ENCODE measurements around the gene CHST8.
"Not testable (repeated sequence)": the region's sequence is repeated elsewhere in the genome, so short reads cannot be mapped to it uniquely, and the experiment has no call there.

Gene CHST8

DNA sequence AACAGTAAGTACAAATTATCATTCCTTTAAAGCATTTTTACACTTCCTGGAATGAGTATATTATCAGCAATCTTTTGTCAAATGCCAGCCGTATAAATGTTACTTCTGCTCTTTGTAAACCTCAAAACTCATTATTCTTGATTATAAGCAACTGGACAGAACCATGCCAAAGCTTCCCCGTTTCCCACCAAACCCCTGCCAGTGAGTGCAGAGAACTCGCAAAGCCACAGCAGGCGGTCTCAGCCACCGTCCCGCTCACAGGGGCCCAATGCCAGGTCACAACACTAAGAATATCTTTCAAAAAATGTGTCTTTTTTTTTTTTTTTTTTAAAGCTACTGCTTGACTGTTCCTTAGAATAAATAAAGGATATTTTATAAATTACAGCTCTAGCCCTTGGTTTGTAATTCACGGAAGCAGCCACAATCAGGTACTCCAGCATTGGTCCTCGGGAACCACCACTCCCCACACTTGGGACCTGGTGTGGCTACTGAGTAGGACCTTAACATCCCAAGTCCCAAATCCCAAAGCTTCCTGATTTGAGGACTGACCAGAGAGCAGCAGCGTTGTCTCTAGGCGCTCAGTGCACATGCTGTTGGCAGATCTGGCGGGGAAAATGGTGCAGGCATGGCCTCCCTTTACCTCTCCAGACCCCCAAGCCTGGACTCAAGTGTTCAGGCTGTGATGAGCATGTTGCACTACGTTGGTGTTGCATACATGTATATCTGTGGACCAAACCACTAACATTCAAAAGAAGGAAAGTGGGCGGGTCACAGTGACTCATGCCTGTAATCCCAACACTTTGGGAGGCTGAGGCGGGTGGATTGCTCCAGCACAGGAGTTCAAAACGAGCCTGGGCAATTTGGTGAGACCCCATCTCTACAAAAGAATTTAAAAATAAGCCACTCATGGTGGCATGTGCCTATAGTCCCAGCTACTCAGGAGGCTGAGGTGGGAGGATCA lies 193.9 kb downstream of the CHST8 start:
- Mint-ChIP-seq H3K9me3 (no peaks in the 10 kb centered on the region), H3K4me1 (peaks cover 8% of the 10 kb centered on the region)
- ATAC-seq (ENCODE audit: low read depth), result no peak

DNA sequence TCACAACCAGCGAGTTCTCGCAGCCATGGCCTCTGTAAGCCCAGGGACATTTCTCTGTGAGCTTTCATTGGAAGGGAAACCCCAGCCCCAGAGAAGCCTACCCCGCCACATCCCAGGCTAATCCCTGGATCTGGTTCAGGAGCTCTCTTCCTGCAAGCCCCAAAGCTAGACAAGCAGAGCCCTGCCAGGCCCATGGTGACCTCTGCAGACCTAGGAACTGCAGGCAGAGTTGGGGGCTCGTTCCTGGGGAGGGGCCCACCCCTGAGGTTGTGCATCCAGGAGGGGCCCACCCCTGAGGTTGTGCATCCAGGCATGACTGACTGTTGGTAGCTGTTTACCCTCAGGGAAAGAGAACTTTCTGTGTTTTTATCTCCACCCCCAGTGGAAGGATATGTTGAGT lies 196.7 kb downstream of the CHST8 start:
- no peak overlapping the region for H3K27ac Mint-ChIP-seq
- no peaks in the 10 kb centered on the region for H3K9me3 Mint-ChIP-seq
- H3K4me1 Mint-ChIP-seq, result peaks cover 8% of the 10 kb centered on the region
- DNase-seq (ENCODE audit: low spot score in 2 of 2) (no peak), ATAC-seq (ENCODE audit: low read depth) (no peak)
- no peaks in the 10 kb centered on the region for H3K36me3 Mint-ChIP-seq
- no peaks in the 10 kb centered on the region for H3K27me3 Mint-ChIP-seq
- no peak overlapping the region for H3K4me3 Mint-ChIP-seq

More for the DNA sequence above, 193.9 kb downstream of the CHST8 start:
- no peak for DNase-seq (ENCODE audit: low spot score in 2 of 2)
- Mint-ChIP-seq H3K27me3 (no peaks in the 10 kb centered on the region), H3K4me3 (no peak overlapping the region), H3K27ac (no peak overlapping the region), H3K36me3 (no peaks in the 10 kb centered on the region)

DNA sequence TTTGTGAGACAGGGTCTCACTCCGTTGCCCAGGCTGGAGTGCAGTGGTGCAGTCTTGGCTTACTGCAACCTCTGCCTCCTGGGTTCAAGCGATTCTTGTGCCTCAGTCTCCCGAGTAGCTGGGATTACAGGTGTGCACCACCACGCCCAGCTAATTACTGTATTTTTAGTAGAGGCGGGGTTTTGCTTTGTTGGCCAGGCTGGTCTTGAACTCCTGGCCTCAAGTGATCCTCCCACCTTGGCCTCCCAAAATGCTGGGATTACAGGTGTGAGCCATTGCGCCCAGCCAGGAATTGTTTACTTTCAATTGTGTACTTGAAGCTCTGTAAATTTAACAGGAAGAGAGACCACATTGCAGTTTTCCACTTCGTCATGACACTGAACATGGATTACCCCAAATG lies 197.3 kb downstream of the CHST8 start:
- Mint-ChIP-seq H3K27ac (peak overlapping the region; percentile 36), H3K4me3 (peak overlapping the region; percentile 85)
- H3K27me3 Mint-ChIP-seq; DNase-seq (ENCODE audit: low spot score in 2 of 2); H3K4me1 Mint-ChIP-seq; H3K9me3 Mint-ChIP-seq; ATAC-seq (ENCODE audit: low read depth); H3K36me3 Mint-ChIP-seq: not testable (repeated sequence)

GRCh38 chr19:33819506-33819879 lies 197.7 kb downstream of the CHST8 start:
- ATAC-seq (ENCODE audit: low read depth), result no peak
- no peaks in the 10 kb centered on the region for H3K36me3 Mint-ChIP-seq
- no peaks in the 10 kb centered on the region for H3K27me3 Mint-ChIP-seq
- H3K27ac Mint-ChIP-seq, result peak overlapping the region; percentile 36
- H3K4me1 Mint-ChIP-seq, result peaks cover 8% of the 10 kb centered on the region
- no peak for DNase-seq (ENCODE audit: low spot score in 2 of 2)
- H3K9me3 Mint-ChIP-seq, result no peaks in the 10 kb centered on the region
- peak overlapping the region; percentile 85 for H3K4me3 Mint-ChIP-seq

GRCh38 chr19:33819880-33820781 lies 198.4 kb downstream of the CHST8 start:
- no peaks in the 10 kb centered on the region for H3K36me3 Mint-ChIP-seq
- peaks cover 8% of the 10 kb centered on the region for H3K4me1 Mint-ChIP-seq
- DNase-seq (ENCODE audit: low spot score in 2 of 2), result peak; percentile 34 to 46
- H3K9me3 Mint-ChIP-seq, result no peaks in the 10 kb centered on the region
- no peaks in the 10 kb centered on the region for H3K27me3 Mint-ChIP-seq
- peak; percentile 82 for ATAC-seq (ENCODE audit: low read depth)
- peak overlapping the region; percentile 85 for H3K4me3 Mint-ChIP-seq
- H3K27ac Mint-ChIP-seq, result no peak overlapping the region

GRCh38 chr19:33821871-33822270 lies 200.1 kb downstream of the CHST8 start:
- no peak for DNase-seq (ENCODE audit: low spot score in 2 of 2)
- no peak overlapping the region for H3K4me3 Mint-ChIP-seq
- peaks cover 5% of the 10 kb centered on the region for H3K27me3 Mint-ChIP-seq
- H3K27ac Mint-ChIP-seq, result no peak overlapping the region
- peaks cover 6% of the 10 kb centered on the region for H3K4me1 Mint-ChIP-seq
- H3K9me3 Mint-ChIP-seq, result no peaks in the 10 kb centered on the region
- ATAC-seq (ENCODE audit: low read depth), result no peak
- no peaks in the 10 kb centered on the region for H3K36me3 Mint-ChIP-seq
